K562 (cell line): ENCODE measurements around the gene RPP21. TPM values are rescaled to one million over a fixed set of nuclear protein-coding genes. Genes with fewer than 3 reads are reported as not detected.

Experiments
- CCNT2 ChIP-seq: IDR thresholded peaks from 2 replicates; pipeline ENCODE4 v1.6.1; 2011; ENCODE audit warnings: borderline replicate concordance, low read depth, mild to moderate bottlenecking, moderate library complexity, mixed read lengths, low read length; ENCODE audit not compliant: insufficient read length; ENCODE audit errors: extremely low read depth
- CTBP1 ChIP-seq: fragments of 450-650 bp; IDR thresholded peaks from 2 replicates; pipeline ENCODE4 v1.6.1; 2016; ENCODE audit warnings: borderline replicate concordance
- ELF1 ChIP-seq: fragments of 200-800 bp; sonication (Bioruptor generic); IDR thresholded peaks from 2 replicates; pipeline ENCODE4 v1.6.1; 2016; ENCODE audit warnings: missing genetic modification characterization, missing compliant biosample characterization
- HDAC1 ChIP-seq, 2 experiments: fragments of 450-650 bp; IDR thresholded peaks; 2 replicates each; pipeline ENCODE4 v1.6.1; 2016 to 2017; ENCODE audit warnings: inconsistent platforms in 1 of 2, mild to moderate bottlenecking in 1 of 2, moderate library complexity in 1 of 2
- NFIX ChIP-seq: fragments of 250-450 bp; sonication (Bioruptor Pico); IDR thresholded peaks from 2 replicates; pipeline ENCODE4 v1.4.0; 2020; ENCODE audit warnings: low read depth, mild to moderate bottlenecking, moderate library complexity
- PRMT5 ChIP-seq: sonication (generic); formaldehyde crosslinking; IDR thresholded peaks from 2 replicates; pipeline ENCODE4 v1.5.0; 2020; ENCODE audit warnings: missing genetic modification reagents
- SMAD4 ChIP-seq: fragments of 250-450 bp; sonication (Bioruptor Pico); conservative IDR thresholded peaks from 2 replicates; pipeline ENCODE4 v1.8.0; 2021; ENCODE audit warnings: inconsistent platforms, mild to moderate bottlenecking, moderate library complexity
- TARDBP ChIP-seq: fragments of 450-650 bp; IDR thresholded peaks from 2 replicates; pipeline ENCODE4 v1.6.1; 2016
- ZC3H4 ChIP-seq: sonication (generic); formaldehyde crosslinking; IDR thresholded peaks from 2 replicates; pipeline ENCODE4 v1.9.0; 2021; ENCODE audit warnings: missing genetic modification reagents, borderline replicate concordance
- polyA plus RNA-seq, 8 experiments: library from polyadenylated mRNA; depleted of rRNA in 4 of 8; stranded (reverse) in 5 of 8; unstranded in 3 of 8; fragments of >200 nt; fragmentation: Nextera tagmentation in 2 of 8; fragmentation: Illumina TruSeq in 1 of 8; extraction: Ambion mirVana in 2 of 8; extraction: Trizol in 1 of 8; gene quantifications; 2 replicates each; pipeline versions ENCODE4 v1.2.1 to v1.2.3, GENCODE V29; 2011 to 2014; ENCODE audit warnings: inconsistent platforms in 1 of 8, missing spikeins in 1 of 8
- total RNA-seq, 7 experiments: library from RNA; depleted of rRNA in 6 of 7; stranded (reverse); fragments of >200 nt in 6 of 7; fragmentation: Illumina TruSeq in 2 of 7; extraction: Trizol in 2 of 7; gene quantifications; 2 replicates each; pipeline versions ENCODE4 v1.2.1 to v1.2.3, GENCODE V29; 2011 to 2021; ENCODE audit warnings: low replicate concordance in 1 of 7
- TF ChIP-seq, protein P1 (sequence below): sonication (generic); formaldehyde crosslinking; IDR thresholded peaks from 2 replicates; pipeline ENCODE4 v1.8.1; 2023; ENCODE audit warnings: mild to moderate bottlenecking, missing genetic modification reagents
- TF ChIP-seq, protein P2 (sequence below): fragments of 200-800 bp; sonication (Bioruptor generic); IDR thresholded peaks from 2 replicates; pipeline ENCODE4 v1.6.1; 2017; ENCODE audit warnings: missing genetic modification characterization, missing compliant biosample characterization
- TF ChIP-seq, protein P3 (sequence below): fragments of 250-450 bp; sonication (Bioruptor Pico); IDR thresholded peaks from 2 replicates; pipeline ENCODE4 v1.4.0; 2020; ENCODE audit warnings: mild to moderate bottlenecking, moderate library complexity
- TF ChIP-seq, protein P4 (sequence below), 2 experiments: fragments of 150-350 bp in 1 of 2; IDR thresholded peaks; 2 replicates each; pipeline ENCODE4 v1.6.1; 2012 to 2016; ENCODE audit warnings: low read depth in 2 of 2, low read length in 2 of 2, mild to moderate bottlenecking in 1 of 2, moderate library complexity in 1 of 2
- TF ChIP-seq, protein P5 (sequence below): fragments of 250-450 bp; sonication (Bioruptor Pico); IDR thresholded peaks from 2 replicates; pipeline ENCODE4 v1.5.0; 2020; ENCODE audit warnings: mild to moderate bottlenecking, borderline replicate concordance

Gene RPP21
- total and polyA plus RNA-seq, 9 of the 15 experiments (the other 6 are each of a cell fraction or from before 2014, with no cell fraction given), result 62.1 to 362 (median 166) TPM

DNA sequence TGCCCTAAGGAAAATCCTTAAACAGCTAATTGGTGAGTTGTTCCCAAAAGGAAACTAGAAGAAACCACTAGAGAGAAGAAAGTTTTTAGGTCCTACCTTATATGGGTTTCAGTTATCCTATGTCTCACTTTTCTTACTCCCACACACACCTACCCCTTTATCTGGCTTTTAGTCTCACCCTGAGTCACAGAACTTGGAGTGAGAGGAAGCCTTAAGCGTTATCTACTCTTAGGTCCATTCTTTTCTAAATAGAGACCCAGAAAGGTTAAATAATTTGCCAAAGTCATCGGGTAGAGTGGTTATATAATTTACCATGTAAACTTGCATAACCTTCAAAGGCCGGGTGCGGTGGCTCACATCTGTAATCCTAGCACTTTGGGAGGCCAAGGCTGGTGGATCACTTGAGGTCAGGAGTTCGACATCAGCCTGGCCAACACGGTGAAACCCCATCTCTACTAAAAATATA is 4.3 kb upstream of the RPP21 start (continued):
- TF ChIP-seq ZC3H4 (CRISPR knock-in tag) (no peak), PRMT5 (CRISPR knock-in tag) (no peak), HDAC1 (IDR thresholded peaks at IDR 0.05) (0 out of 4 replicates have a peak, but pooled peaks of 1 of the 2 experiments have one; percentile 22), TARDBP (no peak), CCNT2 (peak; percentile 53), NFIX (CRISPR knock-in tag) (no peak), ELF1 (tag) (no peak), CTBP1 (peak; percentile 21; the same call in 1 of the 2 replicates), SMAD4 (no peak)
- TF ChIP-seq, protein P1, sequence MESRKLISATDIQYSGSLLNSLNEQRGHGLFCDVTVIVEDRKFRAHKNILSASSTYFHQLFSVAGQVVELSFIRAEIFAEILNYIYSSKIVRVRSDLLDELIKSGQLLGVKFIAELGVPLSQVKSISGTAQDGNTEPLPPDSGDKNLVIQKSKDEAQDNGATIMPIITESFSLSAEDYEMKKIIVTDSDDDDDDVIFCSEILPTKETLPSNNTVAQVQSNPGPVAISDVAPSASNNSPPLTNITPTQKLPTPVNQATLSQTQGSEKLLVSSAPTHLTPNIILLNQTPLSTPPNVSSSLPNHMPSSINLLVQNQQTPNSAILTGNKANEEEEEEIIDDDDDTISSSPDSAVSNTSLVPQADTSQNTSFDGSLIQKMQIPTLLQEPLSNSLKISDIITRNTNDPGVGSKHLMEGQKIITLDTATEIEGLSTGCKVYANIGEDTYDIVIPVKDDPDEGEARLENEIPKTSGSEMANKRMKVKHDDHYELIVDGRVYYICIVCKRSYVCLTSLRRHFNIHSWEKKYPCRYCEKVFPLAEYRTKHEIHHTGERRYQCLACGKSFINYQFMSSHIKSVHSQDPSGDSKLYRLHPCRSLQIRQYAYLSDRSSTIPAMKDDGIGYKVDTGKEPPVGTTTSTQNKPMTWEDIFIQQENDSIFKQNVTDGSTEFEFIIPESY (CRISPR knock-in tag), result no peak
- TF ChIP-seq, protein P2, sequence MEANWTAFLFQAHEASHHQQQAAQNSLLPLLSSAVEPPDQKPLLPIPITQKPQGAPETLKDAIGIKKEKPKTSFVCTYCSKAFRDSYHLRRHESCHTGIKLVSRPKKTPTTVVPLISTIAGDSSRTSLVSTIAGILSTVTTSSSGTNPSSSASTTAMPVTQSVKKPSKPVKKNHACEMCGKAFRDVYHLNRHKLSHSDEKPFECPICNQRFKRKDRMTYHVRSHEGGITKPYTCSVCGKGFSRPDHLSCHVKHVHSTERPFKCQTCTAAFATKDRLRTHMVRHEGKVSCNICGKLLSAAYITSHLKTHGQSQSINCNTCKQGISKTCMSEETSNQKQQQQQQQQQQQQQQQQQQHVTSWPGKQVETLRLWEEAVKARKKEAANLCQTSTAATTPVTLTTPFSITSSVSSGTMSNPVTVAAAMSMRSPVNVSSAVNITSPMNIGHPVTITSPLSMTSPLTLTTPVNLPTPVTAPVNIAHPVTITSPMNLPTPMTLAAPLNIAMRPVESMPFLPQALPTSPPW (CRISPR knock-in tag), result peak; percentile 41; the same call in 1 of the 2 replicates
- TF ChIP-seq, protein P3, sequence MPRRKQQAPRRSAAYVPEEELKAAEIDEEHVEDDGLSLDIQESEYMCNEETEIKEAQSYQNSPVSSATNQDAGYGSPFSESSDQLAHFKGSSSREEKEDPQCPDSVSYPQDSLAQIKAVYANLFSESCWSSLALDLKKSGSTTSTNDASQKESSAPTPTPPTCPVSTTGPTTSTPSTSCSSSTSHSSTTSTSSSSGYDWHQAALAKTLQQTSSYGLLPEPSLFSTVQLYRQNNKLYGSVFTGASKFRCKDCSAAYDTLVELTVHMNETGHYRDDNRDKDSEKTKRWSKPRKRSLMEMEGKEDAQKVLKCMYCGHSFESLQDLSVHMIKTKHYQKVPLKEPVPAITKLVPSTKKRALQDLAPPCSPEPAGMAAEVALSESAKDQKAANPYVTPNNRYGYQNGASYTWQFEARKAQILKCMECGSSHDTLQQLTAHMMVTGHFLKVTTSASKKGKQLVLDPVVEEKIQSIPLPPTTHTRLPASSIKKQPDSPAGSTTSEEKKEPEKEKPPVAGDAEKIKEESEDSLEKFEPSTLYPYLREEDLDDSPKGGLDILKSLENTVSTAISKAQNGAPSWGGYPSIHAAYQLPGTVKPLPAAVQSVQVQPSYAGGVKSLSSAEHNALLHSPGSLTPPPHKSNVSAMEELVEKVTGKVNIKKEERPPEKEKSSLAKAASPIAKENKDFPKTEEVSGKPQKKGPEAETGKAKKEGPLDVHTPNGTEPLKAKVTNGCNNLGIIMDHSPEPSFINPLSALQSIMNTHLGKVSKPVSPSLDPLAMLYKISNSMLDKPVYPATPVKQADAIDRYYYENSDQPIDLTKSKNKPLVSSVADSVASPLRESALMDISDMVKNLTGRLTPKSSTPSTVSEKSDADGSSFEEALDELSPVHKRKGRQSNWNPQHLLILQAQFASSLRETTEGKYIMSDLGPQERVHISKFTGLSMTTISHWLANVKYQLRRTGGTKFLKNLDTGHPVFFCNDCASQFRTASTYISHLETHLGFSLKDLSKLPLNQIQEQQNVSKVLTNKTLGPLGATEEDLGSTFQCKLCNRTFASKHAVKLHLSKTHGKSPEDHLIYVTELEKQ (CRISPR knock-in tag), result no peak
- TF ChIP-seq, protein P4, sequence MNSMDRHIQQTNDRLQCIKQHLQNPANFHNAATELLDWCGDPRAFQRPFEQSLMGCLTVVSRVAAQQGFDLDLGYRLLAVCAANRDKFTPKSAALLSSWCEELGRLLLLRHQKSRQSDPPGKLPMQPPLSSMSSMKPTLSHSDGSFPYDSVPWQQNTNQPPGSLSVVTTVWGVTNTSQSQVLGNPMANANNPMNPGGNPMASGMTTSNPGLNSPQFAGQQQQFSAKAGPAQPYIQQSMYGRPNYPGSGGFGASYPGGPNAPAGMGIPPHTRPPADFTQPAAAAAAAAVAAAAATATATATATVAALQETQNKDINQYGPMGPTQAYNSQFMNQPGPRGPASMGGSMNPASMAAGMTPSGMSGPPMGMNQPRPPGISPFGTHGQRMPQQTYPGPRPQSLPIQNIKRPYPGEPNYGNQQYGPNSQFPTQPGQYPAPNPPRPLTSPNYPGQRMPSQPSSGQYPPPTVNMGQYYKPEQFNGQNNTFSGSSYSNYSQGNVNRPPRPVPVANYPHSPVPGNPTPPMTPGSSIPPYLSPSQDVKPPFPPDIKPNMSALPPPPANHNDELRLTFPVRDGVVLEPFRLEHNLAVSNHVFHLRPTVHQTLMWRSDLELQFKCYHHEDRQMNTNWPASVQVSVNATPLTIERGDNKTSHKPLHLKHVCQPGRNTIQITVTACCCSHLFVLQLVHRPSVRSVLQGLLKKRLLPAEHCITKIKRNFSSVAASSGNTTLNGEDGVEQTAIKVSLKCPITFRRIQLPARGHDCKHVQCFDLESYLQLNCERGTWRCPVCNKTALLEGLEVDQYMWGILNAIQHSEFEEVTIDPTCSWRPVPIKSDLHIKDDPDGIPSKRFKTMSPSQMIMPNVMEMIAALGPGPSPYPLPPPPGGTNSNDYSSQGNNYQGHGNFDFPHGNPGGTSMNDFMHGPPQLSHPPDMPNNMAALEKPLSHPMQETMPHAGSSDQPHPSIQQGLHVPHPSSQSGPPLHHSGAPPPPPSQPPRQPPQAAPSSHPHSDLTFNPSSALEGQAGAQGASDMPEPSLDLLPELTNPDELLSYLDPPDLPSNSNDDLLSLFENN (IDR thresholded peaks at IDR 0.05; ENCODE audit: low read depth in 2 of 2, low read length in 2 of 2), result no peak
- TF ChIP-seq, protein P5, sequence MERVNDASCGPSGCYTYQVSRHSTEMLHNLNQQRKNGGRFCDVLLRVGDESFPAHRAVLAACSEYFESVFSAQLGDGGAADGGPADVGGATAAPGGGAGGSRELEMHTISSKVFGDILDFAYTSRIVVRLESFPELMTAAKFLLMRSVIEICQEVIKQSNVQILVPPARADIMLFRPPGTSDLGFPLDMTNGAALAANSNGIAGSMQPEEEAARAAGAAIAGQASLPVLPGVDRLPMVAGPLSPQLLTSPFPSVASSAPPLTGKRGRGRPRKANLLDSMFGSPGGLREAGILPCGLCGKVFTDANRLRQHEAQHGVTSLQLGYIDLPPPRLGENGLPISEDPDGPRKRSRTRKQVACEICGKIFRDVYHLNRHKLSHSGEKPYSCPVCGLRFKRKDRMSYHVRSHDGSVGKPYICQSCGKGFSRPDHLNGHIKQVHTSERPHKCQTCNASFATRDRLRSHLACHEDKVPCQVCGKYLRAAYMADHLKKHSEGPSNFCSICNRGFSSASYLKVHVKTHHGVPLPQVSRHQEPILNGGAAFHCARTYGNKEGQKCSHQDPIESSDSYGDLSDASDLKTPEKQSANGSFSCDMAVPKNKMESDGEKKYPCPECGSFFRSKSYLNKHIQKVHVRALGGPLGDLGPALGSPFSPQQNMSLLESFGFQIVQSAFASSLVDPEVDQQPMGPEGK (CRISPR knock-in tag), result no peak
